Smooth muscle cell (in vitro differentiated cells): ENCODE data around the gene POC1A. TPM values are rescaled to one million over a fixed set of nuclear protein-coding genes. Genes with fewer than 3 reads are reported as not detected.

ENCODE experiments used
- DNase-seq: peaks from one replicate; lab custom pipeline; 2025; ENCODE audit not compliant: unreplicated experiment; lab: John Stamatoyannopoulos, UW
- H2AFZ ChIP-seq: fragments of 200-600 bp; sonication (generic); 2 replicates; pipeline ENCODE4 v1.6.0; 2016; ENCODE audit warnings: antibody characterized with exemption, low read depth, mild to moderate bottlenecking
- H3F3A ChIP-seq: fragments of 200-600 bp; sonication (generic); 2 replicates; pipeline ENCODE4 v1.6.0; 2017; ENCODE audit warnings: antibody characterized with exemption, low read depth
- H3K27ac ChIP-seq: fragments of 200-600 bp; sonication (generic); 2 replicates; pipeline ENCODE4 v1.5.1; 2016; ENCODE audit warnings: low read depth, mild to moderate bottlenecking
- H3K27me3 ChIP-seq: fragments of 200-600 bp; sonication (generic); 2 replicates; pipeline ENCODE4 v1.6.1; 2016; ENCODE audit warnings: low read depth, mild to moderate bottlenecking
- H3K36me3 ChIP-seq: fragments of 200-600 bp; sonication (generic); 2 replicates; pipeline ENCODE4 v1.5.1; 2016; ENCODE audit warnings: low read depth
- H3K4me1 ChIP-seq: fragments of 200-600 bp; sonication (generic); 2 replicates; pipeline ENCODE4 v1.5.1; 2016; ENCODE audit warnings: low read depth
- H3K4me2 ChIP-seq: fragments of 200-600 bp; sonication (generic); 2 replicates; pipeline ENCODE4 v1.6.0; 2016; ENCODE audit warnings: mild to moderate bottlenecking
- H3K4me3 ChIP-seq: fragments of 200-600 bp; sonication (generic); 2 replicates; pipeline ENCODE4 v1.5.1; 2016; ENCODE audit warnings: mild to moderate bottlenecking
- H3K79me2 ChIP-seq: fragments of 200-600 bp; sonication (generic); 2 replicates; pipeline ENCODE4 v1.6.0; 2016; ENCODE audit warnings: low read depth, mild to moderate bottlenecking
- H3K9ac ChIP-seq: fragments of 200-600 bp; sonication (generic); 2 replicates; pipeline ENCODE4 v1.6.0; 2016; ENCODE audit warnings: low read depth
- H3K9me3 ChIP-seq: fragments of 200-600 bp; sonication (generic); replicated peaks from 2 replicates; pipeline ENCODE4 v1.5.1; 2016; ENCODE audit warnings: low read depth
- H4K20me1 ChIP-seq: fragments of 200-600 bp; sonication (generic); 2 replicates; pipeline ENCODE4 v1.6.0; 2016; ENCODE audit warnings: low read depth
- WGBS: methylation state at CpG from one replicate; pipeline ENCODE4 v1.1.7; 2016; ENCODE audit warnings: low lambda C conversion rate; 5-methylcytosine and 5-hydroxymethylcytosine counted together
- polyA plus RNA-seq: library from polyadenylated mRNA; unstranded; fragments of >200 nt; fragmentation: Nextera tagmentation; extraction: Ambion mirVana; gene quantifications from 2 replicates; pipeline ENCODE4 v1.2.1, GENCODE V29; 2016
- total RNA-seq: library from RNA; depleted of rRNA; stranded (reverse); fragments of >200 nt; gene quantifications from 2 replicates; pipeline ENCODE4 v1.2.3, GENCODE V29; 2014
- TF ChIP-seq, protein P1 (sequence below): fragments of 200-600 bp; sonication (generic); IDR thresholded peaks from 2 replicates; pipeline ENCODE4 v1.5.1; 2017; ENCODE audit warnings: borderline replicate concordance, mild to moderate bottlenecking, antibody characterized with exemption; ENCODE audit not compliant: insufficient read depth, poor library complexity, severe bottlenecking

POC1A gene
- total and polyA plus RNA-seq, 2 experiments from 2014 or later, result 1.8 to 7.9 TPM

DNA sequence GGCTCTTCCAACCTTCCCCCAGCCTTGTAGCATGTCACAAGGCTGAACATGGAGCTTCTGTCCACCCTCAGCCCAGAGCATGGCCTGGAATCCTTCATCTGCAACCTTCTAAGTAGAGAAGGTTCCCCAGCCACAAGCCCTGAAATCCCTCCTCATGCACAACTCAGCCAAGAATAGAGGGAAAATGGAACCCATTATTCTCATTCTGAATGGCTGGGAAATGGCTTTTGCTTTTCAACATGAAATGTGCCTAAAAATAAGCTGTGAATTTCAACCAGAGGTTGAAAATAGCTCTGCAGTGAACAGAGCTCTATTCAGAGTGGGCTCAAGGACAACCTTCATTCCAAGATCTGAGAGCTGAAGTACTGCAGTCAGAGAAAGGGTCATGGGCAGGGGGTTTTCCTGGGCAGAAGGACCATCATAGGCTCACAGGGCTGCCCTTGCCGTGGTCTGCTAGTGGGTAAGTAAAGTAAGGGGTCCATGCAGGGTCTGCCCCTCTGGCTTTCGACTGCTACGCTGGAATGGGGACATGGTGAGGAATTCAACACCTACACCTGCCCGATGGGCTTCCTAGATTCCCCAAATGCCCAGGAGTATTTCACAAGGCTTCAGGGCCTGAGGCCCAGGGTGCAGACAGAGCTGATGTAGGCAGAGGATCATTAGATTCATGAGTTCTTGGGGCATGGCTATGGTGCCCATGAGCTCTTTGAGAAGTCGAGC is 35.9 kb downstream of the POC1A start:
- Histone ChIP-seq H4K20me1 (no peaks in the 10 kb centered on the region), H3K4me2 (no peak overlapping the region), H3K4me1 (no peaks in the 10 kb centered on the region), H3K9me3 (no peaks in the 10 kb centered on the region), H3K27me3 (no peaks in the 10 kb centered on the region), H3K4me3 (no peak overlapping the region), H3K9ac (no peak overlapping the region), H3K36me3 (no peaks in the 10 kb centered on the region), H3K27ac (no peak overlapping the region), H3F3A (no peaks in the 10 kb centered on the region), H2AFZ (no peak overlapping the region), H3K79me2 (no peaks in the 10 kb centered on the region)
- WGBS, result 99% methylated on average over 5 of the region's 5 CpGs
- TF ChIP-seq, protein P1, sequence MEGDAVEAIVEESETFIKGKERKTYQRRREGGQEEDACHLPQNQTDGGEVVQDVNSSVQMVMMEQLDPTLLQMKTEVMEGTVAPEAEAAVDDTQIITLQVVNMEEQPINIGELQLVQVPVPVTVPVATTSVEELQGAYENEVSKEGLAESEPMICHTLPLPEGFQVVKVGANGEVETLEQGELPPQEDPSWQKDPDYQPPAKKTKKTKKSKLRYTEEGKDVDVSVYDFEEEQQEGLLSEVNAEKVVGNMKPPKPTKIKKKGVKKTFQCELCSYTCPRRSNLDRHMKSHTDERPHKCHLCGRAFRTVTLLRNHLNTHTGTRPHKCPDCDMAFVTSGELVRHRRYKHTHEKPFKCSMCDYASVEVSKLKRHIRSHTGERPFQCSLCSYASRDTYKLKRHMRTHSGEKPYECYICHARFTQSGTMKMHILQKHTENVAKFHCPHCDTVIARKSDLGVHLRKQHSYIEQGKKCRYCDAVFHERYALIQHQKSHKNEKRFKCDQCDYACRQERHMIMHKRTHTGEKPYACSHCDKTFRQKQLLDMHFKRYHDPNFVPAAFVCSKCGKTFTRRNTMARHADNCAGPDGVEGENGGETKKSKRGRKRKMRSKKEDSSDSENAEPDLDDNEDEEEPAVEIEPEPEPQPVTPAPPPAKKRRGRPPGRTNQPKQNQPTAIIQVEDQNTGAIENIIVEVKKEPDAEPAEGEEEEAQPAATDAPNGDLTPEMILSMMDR, result no peak
- no peak for DNase-seq

DNA sequence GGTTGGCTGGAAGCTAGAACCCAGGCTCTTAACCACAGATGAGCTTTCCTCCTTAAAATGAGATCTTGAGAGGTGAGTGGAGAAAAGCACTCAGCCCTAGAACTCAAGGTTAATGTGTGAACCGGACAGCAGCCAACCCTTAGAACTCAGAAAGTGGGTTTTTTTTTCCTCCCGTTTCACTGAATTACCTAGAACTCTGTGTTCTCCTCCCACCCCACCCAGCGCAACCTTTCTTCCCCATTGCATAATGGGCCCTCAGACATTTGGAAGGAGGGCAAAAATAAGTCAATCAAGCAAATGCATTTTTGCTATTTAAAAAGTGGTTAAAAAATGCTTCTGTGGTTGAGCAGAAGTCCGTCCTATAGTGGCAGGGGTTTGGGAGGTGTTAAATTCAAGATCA is 36.7 kb downstream of the POC1A start:
- Histone ChIP-seq H3K4me3 (no peak overlapping the region), H3K4me1 (no peaks in the 10 kb centered on the region), H3F3A (no peaks in the 10 kb centered on the region), H3K36me3 (no peaks in the 10 kb centered on the region), H4K20me1 (no peaks in the 10 kb centered on the region), H2AFZ (no peak overlapping the region), H3K4me2 (no peak overlapping the region), H3K9ac (no peak overlapping the region), H3K79me2 (no peaks in the 10 kb centered on the region), H3K9me3 (no peaks in the 10 kb centered on the region), H3K27me3 (no peaks in the 10 kb centered on the region), H3K27ac (no peak overlapping the region)
- WGBS, result 94% methylated on average over 4 of the region's 4 CpGs
- no peak for DNase-seq
- TF ChIP-seq, protein P1, result no peak

DNA sequence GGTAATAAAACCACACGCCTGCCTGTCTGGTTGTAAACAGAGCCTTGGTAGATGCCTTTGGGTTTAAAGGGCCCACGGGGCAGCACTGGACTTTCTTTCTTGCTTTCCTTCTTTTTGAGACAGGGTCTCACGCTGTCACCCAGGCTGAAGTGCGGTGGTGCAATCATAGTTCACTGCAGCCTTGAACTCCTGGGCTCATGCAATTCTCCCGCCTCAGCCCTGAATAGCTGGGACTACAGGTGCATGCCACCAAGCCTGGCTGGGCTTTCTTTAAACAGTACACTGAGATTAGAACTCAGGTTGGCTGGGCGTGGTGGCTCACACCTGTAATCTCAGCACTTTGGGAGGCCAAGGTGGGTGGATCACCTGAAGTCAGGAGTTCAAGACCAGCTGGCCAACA is 42.2 kb downstream of the POC1A start:
- no peaks in the 10 kb centered on the region for H3K9me3 ChIP-seq
- H3K9ac ChIP-seq, result no peak overlapping the region
- no peaks in the 10 kb centered on the region for H3K4me1 ChIP-seq
- H3K36me3 ChIP-seq, result no peaks in the 10 kb centered on the region
- H4K20me1 ChIP-seq, result no peaks in the 10 kb centered on the region
- no peak overlapping the region for H3K27ac ChIP-seq
- no peak overlapping the region for H3K4me2 ChIP-seq
- WGBS, result 74% methylated on average over 6 of the region's 6 CpGs
- H3K4me3 ChIP-seq, result no peak overlapping the region
- TF ChIP-seq, protein P1, result no peak
- no peaks in the 10 kb centered on the region for H3K27me3 ChIP-seq
- no peak overlapping the region for H2AFZ ChIP-seq
- H3F3A ChIP-seq, result no peaks in the 10 kb centered on the region
- DNase-seq, result no peak
- no peaks in the 10 kb centered on the region for H3K79me2 ChIP-seq

DNA sequence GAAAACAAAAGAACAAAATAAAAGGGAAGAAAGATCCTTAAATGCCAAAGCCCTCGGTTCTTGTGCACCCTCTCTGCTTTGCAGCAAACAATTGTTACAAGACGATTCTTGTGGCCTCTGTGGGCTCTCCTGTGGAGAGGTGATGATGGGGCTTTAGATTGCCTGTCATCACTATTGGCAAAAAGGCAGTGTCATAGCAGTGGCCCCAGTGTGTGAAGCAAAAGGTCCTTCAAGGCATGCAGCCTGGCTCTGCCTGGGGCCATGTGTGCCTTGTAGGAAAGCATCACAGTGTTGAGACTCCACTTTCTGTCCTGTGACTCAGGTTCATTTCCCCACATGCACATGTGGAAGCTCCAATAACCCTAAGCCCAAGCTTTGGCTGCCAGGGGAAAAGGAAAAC is 43.7 kb downstream of the POC1A start:
- Histone ChIP-seq H3F3A (no peaks in the 10 kb centered on the region), H3K4me1 (no peaks in the 10 kb centered on the region), H2AFZ (no peak overlapping the region), H3K36me3 (no peaks in the 10 kb centered on the region), H4K20me1 (no peaks in the 10 kb centered on the region), H3K79me2 (no peaks in the 10 kb centered on the region), H3K9ac (peak overlapping the region; percentile 64), H3K4me2 (no peak overlapping the region), H3K27me3 (no peaks in the 10 kb centered on the region), H3K9me3 (no peaks in the 10 kb centered on the region), H3K27ac (peak overlapping the region; percentile 62), H3K4me3 (no peak overlapping the region)
- DNase-seq, result no peak
- TF ChIP-seq, protein P1, result no peak
- 76% methylated on average over 2 of the region's 2 CpGs for WGBS
